Psoas muscle (tissue), 8 donors: ENCODE data around the gene TRIP4. TPM values are rescaled to one million over a fixed set of nuclear protein-coding genes. Genes with fewer than 3 reads are reported as not detected.

Source experiments
- ATAC-seq, 4 donors: fragments of 200-7000 bp; cut with Tn5 transposase; one replicate each; pipeline ENCODE4 v1.9.1; 2020; ENCODE audit warnings: moderate library complexity in 3 of 4, mild to moderate bottlenecking in 2 of 4
- DNase-seq, 2 donors: peaks; one replicate each; pipeline ENCODE4 v3.0.0-alpha.2; 2020
- H3K27ac ChIP-seq: fragments of 200-600 bp; one replicate; pipeline ENCODE4 v1.8.0; 2022
- H3K27me3 ChIP-seq, 3 donors: fragments of 200-600 bp in 1 of 3; one replicate each; pipeline versions ENCODE4 v1.6.1 to v1.8.0; 2013 to 2022; ENCODE audit warnings: low read length in 2 of 3, mild to moderate bottlenecking in 2 of 3, moderate library complexity in 1 of 3; ENCODE audit not compliant: insufficient read depth in 3 of 3
- H3K36me3 ChIP-seq, 2 donors: fragments of 200-600 bp in 1 of 2; one replicate each; pipeline versions ENCODE4 v1.6.1 to v1.8.0; 2013 to 2022; ENCODE audit warnings: low read depth in 1 of 2, mild to moderate bottlenecking in 1 of 2, moderate library complexity in 1 of 2; ENCODE audit not compliant: insufficient read depth in 1 of 2
- H3K4me1 ChIP-seq: fragments of 200-600 bp; one replicate; pipeline ENCODE4 v1.8.0; 2022
- H3K4me3 ChIP-seq: fragments of 200-600 bp; one replicate; pipeline ENCODE4 v1.8.0; 2022; ENCODE audit warnings: mild to moderate bottlenecking
- H3K9me3 ChIP-seq: fragments of 200-600 bp; one replicate; pipeline ENCODE4 v1.8.0; 2022
- WGBS, 3 donors: extraction: QIAGEN DNeasy Blood & Tissue Kit; methylation state at CpG; one replicate each; pipeline versions ENCODE4 v1.1.6 to v1.1.7; 2013; 5-methylcytosine and 5-hydroxymethylcytosine counted together
- intact Hi-C, 2 donors: fragments of 100-400 bp; cut with DNase I; formaldehyde crosslinking; loops; one replicate each; pipeline versions ENCODE4 v1.11.0 to v1.14.2; 2022
- polyA plus RNA-seq, 3 donors: library from polyadenylated mRNA; stranded (reverse); fragments of 200-250 nt; gene quantifications; one replicate each; pipeline ENCODE4 v1.2.3, GENCODE V29; 2013
- total RNA-seq, 4 donors: library from RNA; stranded (reverse); fragmentation: NEBNext Ultra II Directional in 2 of 4; extraction: Animal tissue kit (Norgen Biotek cat#: 25700) in 2 of 4; gene quantifications; one replicate each; pipeline versions ENCODE4 v1.2.1 to v1.2.4, GENCODE V29; 2021 to 2023
- TF ChIP-seq, protein P1 (sequence below): fragments of 200-600 bp; IDR thresholded peaks from one replicate; pipeline ENCODE4 v1.8.0; 2022; ENCODE audit warnings: antibody characterized with exemption
- donor health status: healthy with polysubstance abuse.
- donor health status: DM: no; HTN: no; CAD: no; lungs with moderate emphysema.
- donor health status: Bipolar disorder and iron deficiency.
- donor health status: healthy.
- donor health status: DM: yes; HTN: yes; CAD: no.
- donor health status: DM: no; HTN: no; CAD: no.
- donor health status: DM: no; HTN: no; CAD: no.
- donor health status: DM: yes; HTN: yes; CAD: no.

The TRIP4 gene
- total and polyA plus RNA-seq, 7 donors, result 6.3 to 16.6 (median 10.4) TPM

DNA sequence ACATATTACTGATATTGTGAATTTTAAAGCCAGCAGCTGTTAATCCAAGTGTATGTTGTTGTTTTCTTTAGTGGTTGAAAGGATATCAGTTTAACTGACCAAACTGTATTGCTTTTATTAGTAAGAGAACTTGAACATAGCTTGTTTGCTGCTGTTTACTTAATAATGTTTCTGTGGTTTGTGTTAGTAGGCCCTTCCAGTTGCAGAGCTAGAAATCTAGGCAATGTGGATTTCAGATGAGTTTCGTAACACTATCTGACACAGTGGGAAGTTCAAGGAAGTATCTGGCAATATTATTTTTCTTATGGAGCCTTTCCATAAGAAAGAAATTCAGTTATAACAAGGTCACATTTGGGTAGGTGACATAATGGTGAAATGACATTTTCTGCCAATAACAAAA lies 91.2 kb downstream of the TRIP4 start:
- no peak for ATAC-seq
- Histone ChIP-seq H3K4me3 (no peak overlapping the region), H3K27me3 (no peaks in the 10 kb centered on the region), H3K9me3 (no peaks in the 10 kb centered on the region), H3K4me1 (peaks cover 3% of the 10 kb centered on the region), H3K36me3 (no peaks in the 10 kb centered on the region), H3K27ac (no peak overlapping the region)
- TF ChIP-seq, protein P1, sequence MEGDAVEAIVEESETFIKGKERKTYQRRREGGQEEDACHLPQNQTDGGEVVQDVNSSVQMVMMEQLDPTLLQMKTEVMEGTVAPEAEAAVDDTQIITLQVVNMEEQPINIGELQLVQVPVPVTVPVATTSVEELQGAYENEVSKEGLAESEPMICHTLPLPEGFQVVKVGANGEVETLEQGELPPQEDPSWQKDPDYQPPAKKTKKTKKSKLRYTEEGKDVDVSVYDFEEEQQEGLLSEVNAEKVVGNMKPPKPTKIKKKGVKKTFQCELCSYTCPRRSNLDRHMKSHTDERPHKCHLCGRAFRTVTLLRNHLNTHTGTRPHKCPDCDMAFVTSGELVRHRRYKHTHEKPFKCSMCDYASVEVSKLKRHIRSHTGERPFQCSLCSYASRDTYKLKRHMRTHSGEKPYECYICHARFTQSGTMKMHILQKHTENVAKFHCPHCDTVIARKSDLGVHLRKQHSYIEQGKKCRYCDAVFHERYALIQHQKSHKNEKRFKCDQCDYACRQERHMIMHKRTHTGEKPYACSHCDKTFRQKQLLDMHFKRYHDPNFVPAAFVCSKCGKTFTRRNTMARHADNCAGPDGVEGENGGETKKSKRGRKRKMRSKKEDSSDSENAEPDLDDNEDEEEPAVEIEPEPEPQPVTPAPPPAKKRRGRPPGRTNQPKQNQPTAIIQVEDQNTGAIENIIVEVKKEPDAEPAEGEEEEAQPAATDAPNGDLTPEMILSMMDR, result no peak
- DNase-seq, result no peak
- intact Hi-C loops, result no loop called here
- WGBS, 3 donors, result 14 to 56% (median 45%) methylated on average over 1 of the region's 1 CpG

- H3K4me1 ChIP-seq, result peaks cover 3% of the 10 kb centered on the region
- WGBS, 3 donors, result 80 to 81% (median 80%) methylated on average over 4 of the region's 4 CpGs
- H3K27ac ChIP-seq, result no peak overlapping the region
- intact Hi-C loops, result no loop called here
- H3K9me3 ChIP-seq, result no peaks in the 10 kb centered on the region
- no peak overlapping the region for H3K4me3 ChIP-seq
- no peak for ATAC-seq
- no peaks in the 10 kb centered on the region for H3K36me3 ChIP-seq
- TF ChIP-seq, protein P1, result no peak
- DNase-seq, result no peak
- no peaks in the 10 kb centered on the region for H3K27me3 ChIP-seq
Observed at GRCh38 chr15:64480891-64481290, 93.3 kb downstream of the TRIP4 start.

DNA sequence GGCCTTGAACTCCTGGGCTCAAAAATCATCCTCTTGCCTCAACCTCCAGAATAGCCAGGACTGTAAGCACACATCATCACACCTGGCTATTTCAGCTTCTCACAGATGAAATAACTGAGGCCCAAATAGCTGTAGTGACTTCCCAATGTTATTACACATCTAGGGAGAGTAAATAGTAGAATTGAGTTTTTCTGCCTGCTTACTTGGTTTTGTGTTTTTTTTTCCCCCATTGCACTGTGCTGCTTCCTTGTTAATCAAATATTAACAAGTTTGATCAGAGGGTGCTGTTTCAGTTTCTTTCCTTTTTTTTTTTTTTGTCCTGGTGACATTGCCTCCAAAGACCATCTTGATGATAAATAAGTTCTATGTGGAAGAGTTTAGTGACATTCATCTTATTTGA lies 96.1 kb downstream of the TRIP4 start:
- H3K4me3 ChIP-seq, result no peak overlapping the region
- H3K4me1 ChIP-seq, result no peaks in the 10 kb centered on the region
- TF ChIP-seq, protein P1, result no peak
- ATAC-seq (no peak), DNase-seq (no peak)
- H3K9me3 ChIP-seq, result no peaks in the 10 kb centered on the region
- intact Hi-C loops, result no loop called here
- no peak overlapping the region for H3K27ac ChIP-seq
- H3K36me3 ChIP-seq, result no peaks in the 10 kb centered on the region
- H3K27me3 ChIP-seq, result no peaks in the 10 kb centered on the region

- DNase-seq, result no peak
- Histone ChIP-seq H3K4me3 (no peak overlapping the region), H3K9me3 (no peaks in the 10 kb centered on the region), H3K36me3 (peaks cover 0 to 4% of the 10 kb centered on the region in 2 donors), H3K27ac (no peak overlapping the region), H3K27me3 (no peaks in the 10 kb centered on the region), H3K4me1 (peaks cover 1% of the 10 kb centered on the region)
- TF ChIP-seq, protein P1, result no peak
- intact Hi-C loops, result no loop called here
- no peak for ATAC-seq
Observed at GRCh38 chr15:64485796-64486195, 98.2 kb downstream of the TRIP4 start.

- intact Hi-C loops, result no loop called here
- Histone ChIP-seq H3K4me3 (no peak overlapping the region), H3K9me3 (no peaks in the 10 kb centered on the region), H3K36me3 (peaks cover 0 to 4% of the 10 kb centered on the region in 2 donors), H3K27me3 (no peaks in the 10 kb centered on the region), H3K4me1 (peaks cover 2% of the 10 kb centered on the region), H3K27ac (no peak overlapping the region)
- ATAC-seq, result no peak
- TF ChIP-seq, protein P1, result no peak
- no peak for DNase-seq
Observed at GRCh38 chr15:64490598-64491259, 103.1 kb downstream of the TRIP4 start.
